Activated T-helper 1 cell treated with anti-CD3 and anti-CD28 coated beads, Interleukin-12 subunit alpha, Interleukin-12 subunit beta, Interleukin-2, Interleukin-4 antibody, amounts not matched to agents 30 ng/mL and 10 ng/mL and 1 ng/mL, durations not matched to agents 14 hours and 24 hours and 36 hours (primary cell): ENCODE data around the gene IL1RAPL2. TPM values are rescaled to one million over a fixed set of nuclear protein-coding genes. Genes with fewer than 3 reads are reported as not detected.

Source experiments
- DNase-seq: peaks from one replicate; pipeline ENCODE4 v3.0.0; 2021; ENCODE audit warnings: low spot score
- H3K27ac Mint-ChIP-seq: one replicate; pipeline ENCODE4 v1.8.0; 2021; ENCODE audit warnings: mild to moderate bottlenecking, mixed read lengths
- H3K27me3 Mint-ChIP-seq: one replicate; pipeline ENCODE4 v1.8.0; 2022; ENCODE audit warnings: mild to moderate bottlenecking, moderate library complexity, mixed read lengths; ENCODE audit not compliant: insufficient read depth
- H3K36me3 Mint-ChIP-seq: one replicate; pipeline ENCODE4 v1.8.0; 2021; ENCODE audit warnings: low read depth, mixed read lengths
- H3K4me1 Mint-ChIP-seq: one replicate; pipeline ENCODE4 v1.8.0; 2021; ENCODE audit warnings: low read depth, mixed read lengths
- H3K4me3 Mint-ChIP-seq: one replicate; pipeline ENCODE4 v1.8.0; 2021; ENCODE audit warnings: mild to moderate bottlenecking, moderate library complexity, mixed read lengths
- H3K9me3 Mint-ChIP-seq: one replicate; pipeline ENCODE4 v1.8.0; 2021; ENCODE audit warnings: mixed read lengths
- intact Hi-C: fragments of 100-400 bp; cut with micrococcal nuclease; formaldehyde crosslinking; loops from one replicate; pipeline ENCODE4 v1.15.1; 2024
- total RNA-seq: library from RNA; stranded (reverse); gene quantifications from 2 replicates; pipeline ENCODE4 v1.2.3, GENCODE V29; 2022

The IL1RAPL2 gene
- total RNA-seq, 1 donor from 2014 or later, result not detected

DNA sequence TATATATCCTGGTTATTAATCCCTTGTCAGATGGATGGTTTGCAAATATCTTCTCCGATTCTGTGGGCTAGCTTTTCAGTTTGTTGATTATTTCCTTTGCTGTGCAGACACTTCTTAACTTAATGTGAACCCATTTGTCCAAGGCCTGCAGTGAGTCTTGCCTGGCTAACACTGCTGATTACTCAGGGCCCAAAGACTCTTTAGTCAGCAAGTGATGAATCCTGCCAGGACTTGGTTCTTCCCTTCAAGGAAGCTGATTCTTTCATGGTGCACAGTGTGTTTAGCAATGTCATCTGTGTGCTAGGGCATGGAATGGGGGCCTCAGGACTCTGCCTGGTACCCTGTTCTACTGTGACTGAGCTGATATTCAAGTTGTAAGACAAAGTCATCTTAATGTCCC is 736.2 kb downstream of the IL1RAPL2 start:
- Mint-ChIP-seq H3K27ac (no peak overlapping the region), H3K36me3 (no peaks in the 10 kb centered on the region), H3K9me3 (no peaks in the 10 kb centered on the region), H3K4me1 (no peaks in the 10 kb centered on the region), H3K27me3 (no peaks in the 10 kb centered on the region), H3K4me3 (no peak overlapping the region)
- DNase-seq, result no peak
- intact Hi-C loops, result no loop called here

DNA sequence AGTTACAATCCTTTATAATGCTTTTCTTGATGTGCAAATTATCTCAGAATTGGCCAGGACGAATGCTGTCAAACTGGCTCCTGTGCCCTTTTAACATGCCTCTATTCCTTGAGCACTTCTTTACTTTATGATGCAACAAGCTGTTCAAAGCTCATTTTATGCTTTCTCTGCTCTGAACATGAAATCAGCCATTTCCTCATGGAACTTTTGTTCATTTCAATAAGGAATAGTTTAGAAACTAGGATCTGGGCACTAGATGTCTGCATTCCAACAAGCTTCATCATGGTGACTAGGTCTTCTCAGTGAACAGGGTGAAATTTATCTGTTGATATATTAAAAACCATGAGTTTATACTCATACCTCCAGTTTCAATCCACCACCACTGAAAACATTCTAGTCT is 741.8 kb downstream of the IL1RAPL2 start:
- no peaks in the 10 kb centered on the region for H3K27me3 Mint-ChIP-seq
- intact Hi-C loops, result no loop called here
- H3K4me1 Mint-ChIP-seq, result no peaks in the 10 kb centered on the region
- H3K9me3 Mint-ChIP-seq, result no peaks in the 10 kb centered on the region
- H3K27ac Mint-ChIP-seq, result no peak overlapping the region
- no peak for DNase-seq
- no peaks in the 10 kb centered on the region for H3K36me3 Mint-ChIP-seq
- H3K4me3 Mint-ChIP-seq, result no peak overlapping the region

DNA sequence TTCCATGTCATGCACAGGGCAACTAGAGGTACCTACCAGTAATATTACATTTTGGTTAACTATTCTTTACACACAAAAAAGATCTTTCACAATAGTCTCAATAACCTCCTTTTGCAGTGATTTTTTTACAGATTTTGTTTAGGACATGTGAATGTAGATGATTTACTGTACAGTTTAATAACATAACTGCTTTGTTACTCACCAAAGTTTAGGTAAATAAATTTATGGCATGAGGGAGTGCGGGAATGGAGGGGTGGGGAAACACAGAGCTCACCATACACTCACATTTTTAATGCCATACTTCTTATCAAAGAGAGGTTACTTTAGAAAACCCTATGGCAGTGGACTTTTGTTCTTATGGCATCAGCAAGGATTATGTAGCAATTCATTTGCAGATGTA is 747.6 kb downstream of the IL1RAPL2 start:
- no peaks in the 10 kb centered on the region for H3K36me3 Mint-ChIP-seq
- intact Hi-C loops, result no loop called here
- no peak for DNase-seq
- no peaks in the 10 kb centered on the region for H3K27me3 Mint-ChIP-seq
- H3K4me1 Mint-ChIP-seq, result no peaks in the 10 kb centered on the region
- H3K27ac Mint-ChIP-seq, result no peak overlapping the region
- no peak overlapping the region for H3K4me3 Mint-ChIP-seq
- H3K9me3 Mint-ChIP-seq, result no peaks in the 10 kb centered on the region

DNA sequence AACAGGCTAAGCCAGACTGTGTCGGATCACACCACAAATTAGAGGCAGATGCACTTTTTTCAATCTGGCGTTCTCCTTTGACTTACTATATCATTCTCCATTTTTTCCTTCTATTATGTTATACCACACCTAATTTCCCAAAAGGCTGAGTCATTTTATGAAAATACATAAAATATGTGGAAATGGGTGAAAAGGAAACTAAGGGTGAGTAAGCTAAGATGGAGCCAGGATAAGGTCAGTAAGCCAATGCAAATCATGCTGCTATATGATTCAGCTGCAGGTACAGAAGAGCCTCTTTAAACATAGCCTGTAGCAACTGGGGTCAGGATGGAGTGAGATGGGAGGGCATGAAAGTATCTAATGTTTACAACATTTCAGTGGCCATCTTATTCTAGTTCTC is 748.5 kb downstream of the IL1RAPL2 start:
- Mint-ChIP-seq H3K4me1 (no peaks in the 10 kb centered on the region), H3K27me3 (no peaks in the 10 kb centered on the region), H3K36me3 (no peaks in the 10 kb centered on the region), H3K27ac (no peak overlapping the region), H3K4me3 (no peak overlapping the region), H3K9me3 (no peaks in the 10 kb centered on the region)
- no peak for DNase-seq
- intact Hi-C loops, result no loop called here

DNA sequence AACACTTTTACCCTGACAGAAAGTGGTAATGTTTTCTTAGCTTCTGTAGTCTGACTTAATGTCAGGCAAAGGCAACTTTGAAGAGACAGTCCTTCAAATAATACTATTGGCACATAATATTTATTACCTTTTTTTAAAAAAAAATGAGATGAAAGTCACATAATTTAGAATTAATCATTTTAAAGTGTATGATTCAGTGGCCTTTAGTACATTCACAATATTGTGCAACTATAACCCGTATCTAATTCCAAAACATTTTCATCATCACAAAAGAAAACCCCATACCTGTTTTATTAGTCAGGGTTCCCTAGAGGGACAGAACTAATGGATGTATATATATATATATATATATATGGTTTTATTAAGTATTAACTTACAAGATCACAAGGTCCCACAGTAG is 749.2 kb downstream of the IL1RAPL2 start:
- Mint-ChIP-seq H3K27ac (no peak overlapping the region), H3K4me1 (no peaks in the 10 kb centered on the region), H3K36me3 (no peaks in the 10 kb centered on the region), H3K4me3 (no peak overlapping the region), H3K9me3 (no peaks in the 10 kb centered on the region), H3K27me3 (no peaks in the 10 kb centered on the region)
- no peak for DNase-seq
- intact Hi-C loops, result no loop called here

DNA sequence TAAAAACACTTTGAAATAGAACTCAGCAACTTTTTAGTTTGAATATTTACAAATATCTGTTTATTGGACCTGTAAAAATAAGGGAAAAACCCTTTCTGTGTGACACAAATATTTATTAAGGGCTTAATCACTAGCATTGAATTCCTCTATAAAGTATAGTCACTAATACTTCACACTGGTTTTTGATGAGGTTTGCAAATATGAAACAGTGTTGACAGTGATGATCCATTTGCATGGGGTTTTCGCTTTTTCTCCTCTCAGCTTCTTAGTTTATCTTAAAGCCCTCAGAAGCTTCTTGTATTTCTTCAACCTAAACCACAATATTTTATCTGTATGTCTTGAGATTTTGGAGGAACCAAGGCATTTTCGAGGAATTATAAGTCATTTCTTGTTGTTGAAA is 751.1 kb downstream of the IL1RAPL2 start:
- intact Hi-C loops, result no loop called here
- DNase-seq, result no peak
- Mint-ChIP-seq H3K36me3 (no peaks in the 10 kb centered on the region), H3K27me3 (no peaks in the 10 kb centered on the region), H3K4me3 (no peak overlapping the region), H3K27ac (no peak overlapping the region), H3K9me3 (no peaks in the 10 kb centered on the region), H3K4me1 (no peaks in the 10 kb centered on the region)

DNA sequence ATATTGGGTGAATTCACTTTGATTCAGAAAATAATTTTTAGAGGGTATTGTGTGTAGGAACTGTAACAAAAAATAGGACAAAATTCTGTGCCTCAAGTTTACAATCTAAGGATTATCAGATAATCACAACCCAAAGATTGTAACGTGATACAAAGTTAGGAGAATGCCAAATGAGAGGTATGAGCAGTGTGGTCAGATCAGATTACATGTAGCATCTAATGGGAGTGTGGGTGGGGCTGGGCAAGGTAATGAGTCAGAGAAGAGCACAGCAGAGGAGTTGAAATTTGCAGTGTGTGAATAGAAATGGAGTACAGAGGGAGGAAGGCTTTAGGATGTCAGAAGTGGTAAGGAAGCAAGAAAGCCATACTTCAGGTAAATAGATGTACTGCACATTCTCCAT is 757.9 kb downstream of the IL1RAPL2 start:
- intact Hi-C loops, result no loop called here
- no peaks in the 10 kb centered on the region for H3K27me3 Mint-ChIP-seq
- DNase-seq, result no peak
- no peaks in the 10 kb centered on the region for H3K36me3 Mint-ChIP-seq
- H3K4me3 Mint-ChIP-seq, result no peak overlapping the region
- H3K9me3 Mint-ChIP-seq, result no peaks in the 10 kb centered on the region
- no peaks in the 10 kb centered on the region for H3K4me1 Mint-ChIP-seq
- H3K27ac Mint-ChIP-seq, result no peak overlapping the region

DNA sequence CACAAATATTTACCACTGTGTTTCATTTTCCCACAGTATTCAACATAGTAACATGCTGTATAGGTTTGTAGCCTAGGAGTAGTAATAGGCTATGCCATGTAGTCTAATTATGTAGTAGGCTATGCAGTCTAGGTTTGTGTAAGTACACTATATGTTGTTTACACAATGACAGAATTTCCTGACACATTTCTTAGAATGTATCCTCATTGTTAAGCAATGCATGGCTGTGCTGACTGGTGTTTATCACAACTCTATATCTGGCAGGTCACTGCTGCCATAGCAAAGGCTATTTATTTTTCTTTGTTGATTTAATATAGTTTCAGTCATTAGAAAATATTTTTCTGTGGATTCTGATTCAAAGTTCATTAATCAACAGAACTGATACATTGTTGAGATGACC is 762.8 kb downstream of the IL1RAPL2 start:
- Mint-ChIP-seq H3K4me1 (no peaks in the 10 kb centered on the region), H3K36me3 (no peaks in the 10 kb centered on the region), H3K4me3 (no peak overlapping the region), H3K27ac (no peak overlapping the region), H3K9me3 (no peaks in the 10 kb centered on the region), H3K27me3 (no peaks in the 10 kb centered on the region)
- intact Hi-C loops, result no loop called here
- DNase-seq, result no peak

DNA sequence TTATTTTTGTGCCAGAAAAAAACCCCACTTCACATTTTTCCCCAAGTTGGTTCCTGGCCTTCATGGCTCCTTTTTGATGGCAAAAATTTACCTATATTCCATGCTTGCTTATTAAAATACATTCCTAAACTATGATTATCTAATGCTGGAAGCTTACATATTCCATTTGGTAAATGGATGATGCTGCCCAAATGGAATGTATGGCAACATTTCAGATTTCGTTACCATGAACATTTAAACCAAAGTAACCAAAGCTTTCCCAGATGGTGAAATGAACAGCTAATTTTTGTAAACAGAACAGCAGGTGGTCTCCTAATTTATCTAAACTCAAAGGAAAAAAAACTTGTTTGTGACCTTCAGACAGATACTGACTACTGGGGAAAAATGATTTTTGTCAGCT is 765.2 kb downstream of the IL1RAPL2 start:
- Mint-ChIP-seq H3K27me3 (no peaks in the 10 kb centered on the region), H3K9me3 (no peaks in the 10 kb centered on the region), H3K27ac (no peak overlapping the region), H3K4me1 (no peaks in the 10 kb centered on the region), H3K4me3 (no peak overlapping the region), H3K36me3 (no peaks in the 10 kb centered on the region)
- intact Hi-C loops, result no loop called here
- DNase-seq, result no peak

DNA sequence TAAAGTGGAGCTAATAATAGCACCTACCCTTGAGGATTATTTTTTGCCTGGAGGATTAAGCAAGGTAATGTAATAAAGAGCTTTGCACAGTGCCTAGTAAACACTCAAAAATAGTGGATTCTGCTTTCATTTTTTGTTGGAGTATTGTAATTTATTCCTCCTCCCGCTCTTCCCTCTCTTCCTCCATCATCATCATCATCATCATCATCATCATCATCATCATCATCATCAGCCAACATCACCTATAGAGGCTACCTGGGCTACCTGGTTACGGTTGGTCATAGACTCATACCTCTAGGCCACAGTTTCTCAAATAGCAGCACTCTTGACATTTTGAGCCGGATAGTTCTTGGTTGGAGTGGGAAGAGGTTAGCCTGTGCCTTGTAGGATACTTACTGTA is 781.4 kb downstream of the IL1RAPL2 start:
- intact Hi-C loops, result no loop called here
- H3K27me3 Mint-ChIP-seq, result no peaks in the 10 kb centered on the region
- H3K4me3 Mint-ChIP-seq, result no peak overlapping the region
- H3K27ac Mint-ChIP-seq, result no peak overlapping the region
- H3K4me1 Mint-ChIP-seq, result no peaks in the 10 kb centered on the region
- H3K36me3 Mint-ChIP-seq, result no peaks in the 10 kb centered on the region
- H3K9me3 Mint-ChIP-seq, result peaks cover 4% of the 10 kb centered on the region
- no peak for DNase-seq

DNA sequence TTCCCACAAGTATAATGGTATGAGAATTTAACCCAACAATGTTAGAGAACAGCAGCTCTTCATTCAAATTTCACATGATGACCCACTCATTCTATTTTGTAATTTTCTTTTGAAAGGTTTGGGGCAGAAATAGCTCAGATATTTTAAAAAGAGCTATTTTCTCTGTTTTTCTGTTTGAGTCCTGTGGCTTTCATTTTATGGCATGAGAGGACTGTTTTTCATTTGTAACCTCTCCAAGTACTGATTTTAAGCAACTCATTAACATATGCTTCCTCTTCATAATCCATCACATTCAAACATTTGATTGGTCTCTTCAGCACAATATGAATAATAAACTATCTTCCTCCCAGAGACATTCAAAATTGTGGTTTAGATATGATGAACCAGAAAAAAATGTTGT is 783.5 kb downstream of the IL1RAPL2 start:
- Mint-ChIP-seq H3K27me3 (no peaks in the 10 kb centered on the region), H3K27ac (no peak overlapping the region), H3K9me3 (peaks cover 4% of the 10 kb centered on the region), H3K36me3 (no peaks in the 10 kb centered on the region), H3K4me1 (no peaks in the 10 kb centered on the region), H3K4me3 (no peak overlapping the region)
- DNase-seq, result no peak
- intact Hi-C loops, result no loop called here

DNA sequence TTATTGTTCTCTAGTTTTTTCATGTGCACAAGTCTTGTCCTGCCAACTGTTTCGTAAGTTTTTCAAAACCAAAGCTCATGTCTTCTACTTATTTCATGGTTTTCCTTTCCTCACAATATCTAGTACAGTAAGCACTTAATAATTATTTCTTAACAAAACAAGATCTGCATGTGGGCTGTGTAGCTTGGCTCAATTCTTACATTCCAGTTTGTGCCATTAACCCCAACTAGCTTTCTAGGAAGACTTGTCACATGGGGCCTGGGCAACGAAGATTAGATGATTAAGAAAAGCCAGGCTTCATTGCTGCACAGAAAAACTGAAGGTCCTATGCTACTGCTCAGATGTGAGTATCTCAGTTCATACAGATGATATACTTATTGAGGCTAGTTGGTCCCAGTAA is 809.8 kb downstream of the IL1RAPL2 start:
- H3K36me3 Mint-ChIP-seq, result no peaks in the 10 kb centered on the region
- no peaks in the 10 kb centered on the region for H3K27me3 Mint-ChIP-seq
- H3K9me3 Mint-ChIP-seq, result no peaks in the 10 kb centered on the region
- DNase-seq, result no peak
- intact Hi-C loops, result no loop called here
- no peak overlapping the region for H3K27ac Mint-ChIP-seq
- H3K4me1 Mint-ChIP-seq, result no peaks in the 10 kb centered on the region
- H3K4me3 Mint-ChIP-seq, result no peak overlapping the region

DNA sequence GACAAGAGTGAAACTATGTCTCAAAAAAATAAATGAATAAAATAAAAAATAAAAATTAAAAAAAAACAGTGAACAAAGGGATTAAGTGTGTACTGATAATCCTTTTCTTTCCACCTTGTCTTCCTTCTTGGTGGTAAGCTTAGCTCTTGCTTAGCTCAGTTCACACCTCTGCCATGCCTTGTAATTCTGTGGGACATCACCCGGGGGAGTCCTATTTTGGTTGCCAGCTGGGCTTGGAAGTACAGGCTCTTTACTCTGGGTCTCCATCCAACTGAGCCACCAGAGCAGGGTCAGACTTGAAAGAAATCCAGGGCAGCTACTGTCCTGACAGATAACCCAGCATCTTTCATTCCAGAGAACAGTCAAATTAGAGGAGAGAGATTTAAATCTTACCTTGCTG is 858.7 kb downstream of the IL1RAPL2 start:
- DNase-seq, result no peak
- Mint-ChIP-seq H3K27me3 (no peaks in the 10 kb centered on the region), H3K4me3 (no peak overlapping the region), H3K9me3 (no peaks in the 10 kb centered on the region), H3K36me3 (no peaks in the 10 kb centered on the region), H3K4me1 (no peaks in the 10 kb centered on the region), H3K27ac (no peak overlapping the region)
- intact Hi-C loops, result no loop called here

DNA sequence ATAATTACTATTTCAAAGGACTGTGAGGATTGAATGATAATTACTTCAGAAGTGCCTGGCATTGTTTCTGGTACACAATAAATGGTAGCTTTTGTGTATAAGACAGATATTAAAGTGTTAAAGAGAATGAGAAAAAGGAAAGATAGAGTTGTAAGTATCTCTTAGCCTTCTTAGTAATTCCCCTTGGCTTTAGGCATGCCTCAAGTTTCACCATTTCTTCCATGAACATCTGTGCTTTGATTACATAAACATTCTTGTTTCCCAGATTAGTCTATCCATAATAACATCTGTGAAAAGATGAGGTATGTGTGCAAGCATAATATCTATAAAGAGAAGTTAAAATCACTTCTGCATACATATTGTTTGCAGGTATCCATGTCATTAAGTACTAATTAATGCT is 885.4 kb downstream of the IL1RAPL2 start:
- intact Hi-C loops, result no loop called here

More for the DNA sequence above, 885.4 kb downstream of the IL1RAPL2 start:
- H3K9me3 Mint-ChIP-seq, result no peaks in the 10 kb centered on the region
- no peaks in the 10 kb centered on the region for H3K36me3 Mint-ChIP-seq
- H3K4me3 Mint-ChIP-seq, result no peak overlapping the region
- peaks cover 2% of the 10 kb centered on the region for H3K27me3 Mint-ChIP-seq
- H3K4me1 Mint-ChIP-seq, result no peaks in the 10 kb centered on the region
- DNase-seq, result no peak
- H3K27ac Mint-ChIP-seq, result no peak overlapping the region
